ENCODE measurements around the gene HELQ. TPM values are rescaled to one million over a fixed set of nuclear protein-coding genes. Genes with fewer than 3 reads are reported as not detected.
"Not testable (repeated sequence)": the region's sequence is repeated elsewhere in the genome, so short reads cannot be mapped to it uniquely, and the experiment has no call there.

Gene HELQ
- total and polyA plus RNA-seq, 2 donors (not counting 1 experiment from before 2014, with no cell fraction given) = 21.7 to 42.4 TPM

- no peak for TF ChIP-seq EZH2 (IDR thresholded peaks at IDR 0.05; ENCODE audit: borderline replicate concordance, insufficient read depth, low read depth, low read length, poor library complexity, severe bottlenecking)
- no peak for TF ChIP-seq CTCF (IDR thresholded peaks at IDR 0.05)
- Histone ChIP-seq H4K20me1 (ENCODE audit: control insufficient read depth, insufficient read depth, low read length, poor library complexity, severe bottlenecking) (no peaks in the 10 kb centered on the region), H3K9me3 (ENCODE audit: control extremely low read depth in 1 of 3, control insufficient read depth in 2 of 3, insufficient read depth in 1 of 3, low read length in 2 of 3) (no peaks in the 10 kb centered on the region), H2AFZ (ENCODE audit: insufficient read depth, low read depth, low read length, poor library complexity, severe bottlenecking) (peak overlapping the region; percentile 40), H3K27ac (ENCODE audit: low read length in 2 of 2) (no peak overlapping the region), H3K27me3 (replicated peaks in 1 of 4; ENCODE audit: control extremely low read depth in 1 of 4, control insufficient read depth in 3 of 4, insufficient read depth in 4 of 4, low read length in 3 of 4) (no peaks in the 10 kb centered on the region), H3K4me2 (replicated peaks; ENCODE audit: low read depth, low read length, poor library complexity, severe bottlenecking) (no peak overlapping the region), H3K9ac (ENCODE audit: low read length) (no peak overlapping the region), H3K4me3 (ENCODE audit: control extremely low read depth in 1 of 5, extremely low read depth in 1 of 5, insufficient read depth in 1 of 5, low read depth in 2 of 5, low read length in 4 of 5) (no peak overlapping the region), H3K4me1 (ENCODE audit: control insufficient read depth in 2 of 2, insufficient read depth in 2 of 2, low read length in 2 of 2) (no peaks in the 10 kb centered on the region), H3K79me2 (ENCODE audit: control insufficient read depth, insufficient read depth, low read length) (no peaks in the 10 kb centered on the region), H3K36me3 (replicated peaks in 1 of 2; ENCODE audit: control extremely low read depth in 1 of 2, control insufficient read depth in 1 of 2, extremely low read depth in 1 of 2, insufficient read depth in 2 of 2, low read length in 1 of 2) (no peaks in the 10 kb centered on the region)
- ChIA-PET POLR2A (no interaction called here), CTCF (interaction anchor here (0.9 to 1.2 kb wide), 3 partner anchors 134 to 137 kb away, joined by 3 read pairs; no protein-coding TSS in a partner anchor)
- no peak overlapping the region for H3K4me3 Mint-ChIP-seq
- no peaks in the 10 kb centered on the region for H3K9me3 Mint-ChIP-seq (ENCODE audit: insufficient read depth)
- ATAC-seq (ENCODE audit: low read depth) (no peak), DNase-seq (no peak)
- intact Hi-C loops (cut with micrococcal nuclease) = no loop called here
- no peak overlapping the region for H3K27ac Mint-ChIP-seq
- peaks cover 3% of the 10 kb centered on the region for H3K4me1 Mint-ChIP-seq
- H3K27me3 Mint-ChIP-seq = no peaks in the 10 kb centered on the region
Measured at GRCh38 chr4:83503974-83504373, 48.4 kb upstream of the HELQ start.

GRCh38 chr4:83501671-83502070, 46.0 kb upstream of the HELQ start:
- ATAC-seq (ENCODE audit: low read depth); CTCF ChIA-PET; H3K9me3 ChIP-seq (ENCODE audit: control extremely low read depth in 1 of 3, control insufficient read depth in 2 of 3, insufficient read depth in 1 of 3, low read length in 2 of 3); H3K4me3 ChIP-seq (ENCODE audit: control extremely low read depth in 1 of 5, extremely low read depth in 1 of 5, insufficient read depth in 1 of 5, low read depth in 2 of 5, low read length in 4 of 5); intact Hi-C loops (cut with micrococcal nuclease); H3K27ac ChIP-seq (ENCODE audit: low read length in 2 of 2); H4K20me1 ChIP-seq (ENCODE audit: control insufficient read depth, insufficient read depth, low read length, poor library complexity, severe bottlenecking); H3K9me3 Mint-ChIP-seq (ENCODE audit: insufficient read depth); H3K4me3 Mint-ChIP-seq; H3K4me1 Mint-ChIP-seq; H3K36me3 ChIP-seq (replicated peaks in 1 of 2; ENCODE audit: control extremely low read depth in 1 of 2, control insufficient read depth in 1 of 2, extremely low read depth in 1 of 2, insufficient read depth in 2 of 2, low read length in 1 of 2); H3K27ac Mint-ChIP-seq; H2AFZ ChIP-seq (ENCODE audit: insufficient read depth, low read depth, low read length, poor library complexity, severe bottlenecking); H3K27me3 Mint-ChIP-seq; POLR2A ChIA-PET; H3K9ac ChIP-seq (ENCODE audit: low read length); H3K4me2 ChIP-seq (replicated peaks; ENCODE audit: low read depth, low read length, poor library complexity, severe bottlenecking); H3K79me2 ChIP-seq (ENCODE audit: control insufficient read depth, insufficient read depth, low read length); H3K27me3 ChIP-seq (replicated peaks in 1 of 4; ENCODE audit: control extremely low read depth in 1 of 4, control insufficient read depth in 3 of 4, insufficient read depth in 4 of 4, low read length in 3 of 4); DNase-seq; H3K4me1 ChIP-seq (ENCODE audit: control insufficient read depth in 2 of 2, insufficient read depth in 2 of 2, low read length in 2 of 2): not testable (repeated sequence)
- 100% methylated on average over 1 of the region's 3 CpGs for WGBS (ENCODE audit: insufficient coverage)
